ENCODE results near the gene CFAP97D2.
"Not testable (repeated sequence)": the region's sequence is repeated elsewhere in the genome, so short reads cannot be mapped to it uniquely, and the experiment has no call there.

CFAP97D2 gene

DNA sequence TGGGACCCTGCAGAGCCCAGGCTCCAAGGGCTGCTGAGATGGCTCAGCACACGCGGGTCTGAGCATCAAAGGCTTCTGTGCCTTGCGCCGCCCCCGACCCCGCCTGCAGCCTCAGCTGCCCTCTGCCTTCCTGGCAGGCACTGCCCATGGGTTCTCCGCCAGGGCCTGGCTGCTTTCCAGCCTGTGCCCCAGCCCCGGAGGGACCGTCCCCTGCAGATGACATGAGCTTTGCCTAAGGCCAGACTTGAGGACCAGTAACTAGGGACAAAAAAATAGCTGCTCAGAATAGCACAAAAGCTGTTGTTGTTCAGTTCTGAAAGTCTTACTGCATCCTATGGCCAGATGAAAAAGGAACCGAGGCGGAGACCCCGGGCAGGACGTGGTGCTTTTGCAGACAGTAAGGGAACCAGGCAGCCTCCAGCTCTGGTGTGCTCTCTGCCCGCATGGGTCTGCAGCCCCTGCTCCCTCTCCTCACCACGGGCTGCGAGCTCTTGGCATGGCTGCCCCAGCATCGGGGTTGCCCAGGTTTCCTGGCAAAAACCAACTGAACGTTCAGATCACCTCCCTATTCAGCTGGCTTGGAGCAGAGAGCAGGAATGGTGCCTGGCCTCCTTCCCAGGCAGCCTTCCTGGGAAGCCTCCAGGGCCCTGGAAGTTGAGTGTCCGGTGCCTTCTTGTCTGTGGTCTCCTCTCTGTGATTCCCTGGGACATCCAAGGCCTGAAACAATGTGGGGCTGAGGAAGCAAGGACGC lies 12.5 kb upstream of the CFAP97D2 start:
- H3K4me1 ChIP-seq (ENCODE audit: insufficient read depth, low read length): no peaks in the 10 kb centered on the region
- H3K9ac ChIP-seq (ENCODE audit: low read depth, low read length): no peak overlapping the region
- H3K27ac ChIP-seq (ENCODE audit: low read length): no peak overlapping the region
- no peak overlapping the region for H3K4me3 ChIP-seq (ENCODE audit: low read length)
- H3K27me3 ChIP-seq (ENCODE audit: insufficient read depth, low read length): no peaks in the 10 kb centered on the region; the same call in 1 of the 2 replicates
- H3K36me3 ChIP-seq (ENCODE audit: insufficient read depth, low read depth, low read length): no peaks in the 10 kb centered on the region
- H3K9me3 ChIP-seq (ENCODE audit: insufficient read depth, low read depth, low read length): no peaks in the 10 kb centered on the region

DNA sequence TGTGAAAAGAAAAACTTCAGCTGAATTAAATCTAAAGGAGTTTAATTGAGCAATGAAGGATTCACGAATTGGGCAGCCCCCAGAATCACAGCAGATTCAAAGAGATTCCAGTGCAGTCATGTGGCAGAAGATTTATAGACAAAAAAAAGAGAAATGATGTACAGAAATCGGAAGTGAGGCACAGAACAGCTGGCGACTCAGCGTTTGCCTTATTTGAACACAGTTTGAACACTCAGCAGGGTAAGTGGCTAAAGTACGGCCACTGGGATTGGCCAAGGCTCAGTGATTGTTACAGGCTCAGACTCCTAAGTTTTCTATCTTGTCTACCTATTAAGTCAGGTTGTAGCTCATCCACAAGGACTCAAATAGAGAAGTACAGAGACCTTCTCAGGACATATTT lies 11.6 kb upstream of the CFAP97D2 start:
- Histone ChIP-seq H3K27me3 (ENCODE audit: insufficient read depth, low read length) (no peaks in the 10 kb centered on the region; the same call in 1 of the 2 replicates), H3K4me1 (ENCODE audit: insufficient read depth, low read length) (no peaks in the 10 kb centered on the region), H3K9ac (ENCODE audit: low read depth, low read length) (no peak overlapping the region), H3K4me3 (ENCODE audit: low read length) (no peak overlapping the region), H3K36me3 (ENCODE audit: insufficient read depth, low read depth, low read length) (no peaks in the 10 kb centered on the region), H3K27ac (ENCODE audit: low read length) (no peak overlapping the region), H3K9me3 (ENCODE audit: insufficient read depth, low read depth, low read length) (no peaks in the 10 kb centered on the region)

DNA sequence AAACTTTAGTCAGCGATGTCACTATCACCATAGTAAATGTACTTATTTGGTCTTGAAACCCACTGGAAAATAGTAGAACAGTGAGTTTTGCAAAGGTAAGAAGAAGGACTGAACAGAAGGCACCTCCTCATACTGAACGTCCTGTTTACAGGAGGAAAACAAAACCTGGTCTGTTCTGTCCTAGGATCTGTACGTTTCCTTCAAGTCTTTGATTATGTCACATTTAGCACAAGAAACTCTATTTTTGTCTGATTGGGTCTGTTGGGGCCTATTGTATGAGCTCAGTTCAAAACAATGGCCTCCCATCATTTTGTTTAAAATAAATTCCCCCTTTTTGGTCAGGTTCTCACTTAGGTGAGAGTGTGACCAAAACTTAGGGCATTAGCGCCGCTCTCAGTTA lies 11.2 kb upstream of the CFAP97D2 start:
- Histone ChIP-seq H3K9ac (ENCODE audit: low read depth, low read length) (no peak overlapping the region), H3K36me3 (ENCODE audit: insufficient read depth, low read depth, low read length) (no peaks in the 10 kb centered on the region)

DNA sequence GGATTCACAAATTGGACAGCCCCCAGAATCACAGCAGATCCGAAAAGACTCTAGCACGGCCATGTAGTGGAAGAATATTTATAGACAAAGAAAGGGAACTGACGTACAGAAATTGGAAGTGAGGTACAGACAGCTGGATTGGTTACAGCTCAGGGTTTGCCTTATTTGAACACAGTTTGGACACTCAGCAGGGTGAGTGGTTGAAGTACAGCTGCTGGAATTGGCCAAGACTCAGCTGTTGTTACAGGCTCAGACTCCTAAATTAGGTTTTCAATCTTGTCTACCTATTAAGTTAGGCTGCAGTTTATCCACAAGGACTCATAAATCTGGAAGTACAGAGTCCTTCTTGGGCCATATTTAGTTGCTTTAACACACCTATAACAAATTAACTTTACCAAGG lies 5.8 kb upstream of the CFAP97D2 start:
- H3K27me3 ChIP-seq (ENCODE audit: insufficient read depth, low read length): no peaks in the 10 kb centered on the region
- H3K36me3 ChIP-seq (ENCODE audit: insufficient read depth, low read depth, low read length): no peaks in the 10 kb centered on the region
- no peak overlapping the region for H3K9ac ChIP-seq (ENCODE audit: low read depth, low read length)
- no peaks in the 10 kb centered on the region for H3K4me1 ChIP-seq (ENCODE audit: insufficient read depth, low read length)
- H3K27ac ChIP-seq (ENCODE audit: low read length): no peak overlapping the region
- peaks cover 5% of the 10 kb centered on the region; the same call in 1 of the 2 replicates for H3K9me3 ChIP-seq (ENCODE audit: insufficient read depth, low read depth, low read length)
- no peak overlapping the region for H3K4me3 ChIP-seq (ENCODE audit: low read length)

More for the DNA sequence above, 11.2 kb upstream of the CFAP97D2 start:
- no peaks in the 10 kb centered on the region for H3K4me1 ChIP-seq (ENCODE audit: insufficient read depth, low read length)
- H3K4me3 ChIP-seq (ENCODE audit: low read length): no peak overlapping the region
- H3K27me3 ChIP-seq (ENCODE audit: insufficient read depth, low read length): no peaks in the 10 kb centered on the region; the same call in 1 of the 2 replicates
- H3K9me3 ChIP-seq (ENCODE audit: insufficient read depth, low read depth, low read length): no peaks in the 10 kb centered on the region
- H3K27ac ChIP-seq (ENCODE audit: low read length): no peak overlapping the region

DNA sequence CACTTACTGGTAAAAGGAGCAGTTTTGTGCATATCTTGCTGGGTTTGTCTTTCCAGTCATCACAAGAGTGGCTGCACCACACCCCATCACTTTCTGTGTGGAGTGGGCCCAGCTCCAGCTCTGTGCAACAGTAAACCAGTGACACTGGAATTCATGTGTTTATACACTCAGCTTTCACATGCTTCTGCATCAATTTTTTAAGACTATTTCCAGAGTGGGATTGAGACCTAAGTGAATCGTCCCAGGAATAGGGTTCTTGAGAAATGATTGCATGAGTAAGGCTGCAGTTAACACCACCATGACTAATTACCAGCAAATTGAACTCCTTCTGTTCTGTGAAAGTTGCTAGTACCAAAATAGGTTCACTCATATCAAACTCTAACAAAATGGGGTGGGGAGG lies 5.3 kb upstream of the CFAP97D2 start:
- H3K36me3 ChIP-seq (ENCODE audit: insufficient read depth, low read depth, low read length): no peaks in the 10 kb centered on the region
- H3K4me3 ChIP-seq (ENCODE audit: low read length): no peak overlapping the region
- H3K9ac ChIP-seq (ENCODE audit: low read depth, low read length): no peak overlapping the region
- H3K9me3 ChIP-seq (ENCODE audit: insufficient read depth, low read depth, low read length): peaks cover 5% of the 10 kb centered on the region; the same call in 1 of the 2 replicates
- H3K27me3 ChIP-seq (ENCODE audit: insufficient read depth, low read length): no peaks in the 10 kb centered on the region
- H3K27ac ChIP-seq (ENCODE audit: low read length): no peak overlapping the region
- no peaks in the 10 kb centered on the region for H3K4me1 ChIP-seq (ENCODE audit: insufficient read depth, low read length)

DNA sequence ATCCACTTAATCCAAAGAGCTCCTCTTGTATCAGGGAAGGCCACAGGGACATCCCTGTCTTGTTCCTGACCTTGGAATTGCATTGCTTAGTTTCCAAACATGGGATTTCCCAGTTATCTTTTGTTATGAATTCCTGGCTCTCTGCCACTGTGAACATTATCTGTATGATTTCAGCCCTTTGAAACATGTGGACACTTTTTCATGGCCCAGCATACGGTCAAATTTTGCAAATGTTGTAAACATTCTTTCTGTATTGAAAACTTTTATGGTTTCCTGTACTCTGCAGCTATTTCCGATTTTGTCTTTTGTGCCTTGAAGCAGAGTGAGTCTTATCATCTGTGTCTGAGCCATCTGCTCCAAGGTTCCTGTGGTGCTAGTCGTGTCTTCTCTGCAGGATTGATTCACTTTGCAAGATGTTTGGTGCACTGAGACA lies 4.5 kb upstream of the CFAP97D2 start:
- no peak overlapping the region for H3K4me3 ChIP-seq (ENCODE audit: low read length)
- H3K27me3 ChIP-seq (ENCODE audit: insufficient read depth, low read length): no peaks in the 10 kb centered on the region
- H3K9me3 ChIP-seq (ENCODE audit: insufficient read depth, low read depth, low read length): peaks cover 5% of the 10 kb centered on the region; the same call in 1 of the 2 replicates
- H3K36me3 ChIP-seq (ENCODE audit: insufficient read depth, low read depth, low read length): no peaks in the 10 kb centered on the region
- H3K27ac ChIP-seq (ENCODE audit: low read length): no peak overlapping the region
- H3K9ac ChIP-seq (ENCODE audit: low read depth, low read length): no peak overlapping the region
- no peaks in the 10 kb centered on the region for H3K4me1 ChIP-seq (ENCODE audit: insufficient read depth, low read length)

DNA sequence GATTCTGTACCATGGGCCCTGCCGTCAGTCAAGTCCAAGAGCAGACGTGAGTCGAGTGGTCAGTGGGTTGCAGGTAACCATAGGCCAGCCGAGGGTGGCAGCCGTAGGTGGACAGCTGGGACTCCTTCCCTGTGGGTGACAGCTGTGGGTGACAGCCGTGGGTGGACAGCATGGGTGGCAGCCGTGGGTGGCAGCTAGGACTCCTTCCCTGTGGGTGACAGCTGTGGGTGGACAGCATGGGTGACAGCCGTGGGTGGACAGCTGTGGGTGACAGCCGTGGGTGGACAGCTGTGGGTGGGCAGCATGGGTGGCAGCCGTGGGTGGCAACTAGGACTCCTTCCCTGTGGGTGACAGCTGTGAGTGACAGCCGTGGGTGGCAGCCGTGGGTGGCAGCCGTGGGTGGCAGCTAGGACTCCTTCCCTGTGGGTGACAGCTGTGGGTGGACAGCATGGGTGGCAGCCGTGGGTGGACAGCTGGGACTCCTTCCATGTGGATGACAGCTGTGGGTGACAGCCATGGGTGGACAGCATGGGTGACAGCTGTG lies 2.6 kb upstream of the CFAP97D2 start:
- not testable (repeated sequence) for H3K36me3 ChIP-seq (ENCODE audit: insufficient read depth, low read depth, low read length); H3K9ac ChIP-seq (ENCODE audit: low read depth, low read length); H3K27me3 ChIP-seq (ENCODE audit: insufficient read depth, low read length); H3K4me3 ChIP-seq (ENCODE audit: low read length); H3K27ac ChIP-seq (ENCODE audit: low read length); H3K4me1 ChIP-seq (ENCODE audit: insufficient read depth, low read length); H3K9me3 ChIP-seq (ENCODE audit: insufficient read depth, low read depth, low read length)

DNA sequence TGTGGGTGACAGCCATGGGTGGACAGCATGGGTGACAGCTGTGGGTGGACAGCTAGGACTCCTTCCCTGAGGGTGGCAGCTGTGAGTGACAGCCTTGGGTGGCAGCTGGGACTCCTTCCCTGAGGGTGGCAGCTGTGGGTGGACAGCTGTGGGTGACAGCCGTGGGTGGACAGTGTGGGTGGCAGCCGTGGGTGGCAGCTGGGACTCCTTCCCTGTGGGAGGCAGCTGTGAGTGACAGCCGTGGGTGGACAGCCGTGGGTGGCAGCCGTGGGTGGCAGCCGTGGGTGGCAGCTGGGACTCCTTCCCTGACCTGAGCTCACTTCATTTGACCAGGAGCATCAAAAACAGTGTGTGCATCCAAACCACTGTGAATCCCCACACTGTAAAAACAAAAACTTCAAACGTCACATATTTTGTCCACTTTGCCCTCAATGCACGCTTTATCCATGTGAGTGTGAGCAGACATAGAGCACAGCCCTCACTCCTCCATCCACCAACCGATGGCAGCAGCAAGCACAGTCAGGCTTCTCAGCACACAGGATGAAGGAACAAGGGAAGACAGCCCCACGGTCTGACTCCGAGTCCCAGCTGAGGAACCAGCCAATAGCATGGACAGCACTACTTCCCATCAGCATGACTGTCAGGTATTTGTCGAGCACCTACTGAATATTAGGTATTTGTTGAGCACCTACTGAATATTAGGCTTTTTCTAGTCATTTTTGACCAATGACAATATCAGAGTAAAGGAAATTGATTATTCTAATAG lies 1.6 kb upstream of the CFAP97D2 start:
- Histone ChIP-seq H3K9me3 (ENCODE audit: insufficient read depth, low read depth, low read length) (peaks cover 5% of the 10 kb centered on the region; the same call in 1 of the 2 replicates), H3K36me3 (ENCODE audit: insufficient read depth, low read depth, low read length) (no peaks in the 10 kb centered on the region), H3K9ac (ENCODE audit: low read depth, low read length) (no peak overlapping the region), H3K4me1 (ENCODE audit: insufficient read depth, low read length) (no peaks in the 10 kb centered on the region), H3K4me3 (ENCODE audit: low read length) (no peak overlapping the region), H3K27me3 (ENCODE audit: insufficient read depth, low read length) (no peaks in the 10 kb centered on the region), H3K27ac (ENCODE audit: low read length) (no peak overlapping the region)

DNA sequence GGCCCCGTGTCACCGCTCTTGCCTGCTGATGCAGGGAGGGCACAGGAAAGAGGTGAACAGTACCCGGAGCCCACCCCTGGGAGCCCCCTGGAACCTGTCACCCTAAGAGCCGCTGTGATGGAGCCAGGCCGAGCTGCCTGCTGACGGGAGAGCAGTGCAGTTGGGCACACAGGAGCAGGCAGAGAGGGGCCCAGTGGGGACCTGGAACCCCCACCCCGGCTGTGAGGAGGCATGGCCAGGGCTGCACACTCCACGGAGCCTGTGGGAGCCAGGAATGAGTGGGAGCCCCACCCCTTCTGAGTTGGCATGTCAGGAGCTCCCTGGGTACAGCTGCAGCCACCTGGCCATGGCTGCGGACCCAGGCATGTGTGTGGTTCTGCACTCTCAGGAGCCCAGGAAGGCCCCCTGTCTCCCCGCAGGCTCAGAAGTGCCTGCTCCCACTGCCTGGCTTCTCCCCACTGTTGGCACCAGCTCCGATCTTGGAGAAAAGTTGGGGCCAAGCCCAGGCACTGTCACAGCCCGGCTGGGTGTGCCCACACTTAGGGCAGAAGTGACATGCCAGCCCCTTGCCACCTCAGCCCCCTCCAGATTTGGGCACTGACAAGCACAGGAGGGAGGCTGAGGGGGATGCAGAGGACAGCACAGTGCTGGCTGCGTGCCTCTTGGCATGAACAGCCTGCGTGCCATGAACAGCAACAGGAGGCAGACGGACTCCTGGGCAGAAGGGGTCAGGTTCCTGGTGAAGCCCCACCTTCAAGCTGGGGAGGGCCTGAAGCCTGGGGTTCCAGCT lies 6.3 kb downstream of the CFAP97D2 start:
- no peak overlapping the region for H3K9ac ChIP-seq (ENCODE audit: low read depth, low read length)
- no peak overlapping the region for H3K4me3 ChIP-seq (ENCODE audit: low read length)
- H3K27ac ChIP-seq (ENCODE audit: low read length): no peak overlapping the region
- no peaks in the 10 kb centered on the region for H3K4me1 ChIP-seq (ENCODE audit: insufficient read depth, low read length)
- H3K27me3 ChIP-seq (ENCODE audit: insufficient read depth, low read length): no peaks in the 10 kb centered on the region
- H3K9me3 ChIP-seq (ENCODE audit: insufficient read depth, low read depth, low read length): no peaks in the 10 kb centered on the region
- H3K36me3 ChIP-seq (ENCODE audit: insufficient read depth, low read depth, low read length): no peaks in the 10 kb centered on the region

DNA sequence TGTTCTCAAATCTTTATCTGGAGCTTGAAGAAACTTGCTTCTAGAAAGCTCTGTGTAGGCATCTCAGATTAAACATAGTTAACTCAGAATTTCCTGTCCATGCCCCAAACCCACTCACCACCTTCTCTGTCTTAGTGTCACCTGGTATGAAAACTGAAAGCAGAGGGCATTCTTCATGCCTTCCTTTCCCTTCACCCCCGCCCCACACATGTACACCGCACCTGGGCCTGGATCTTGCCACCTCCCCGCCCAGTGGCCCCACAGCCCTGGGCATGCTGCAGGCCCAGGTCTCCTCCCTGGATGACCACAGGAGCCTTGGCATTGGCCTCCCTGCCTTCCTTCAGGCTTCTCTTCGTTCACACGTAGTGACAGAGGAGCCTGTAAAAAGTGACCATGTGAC lies 15.8 kb downstream of the CFAP97D2 start:
- no peaks in the 10 kb centered on the region for H3K27me3 ChIP-seq (ENCODE audit: insufficient read depth, low read length)
- H3K9me3 ChIP-seq (ENCODE audit: insufficient read depth, low read depth, low read length): no peaks in the 10 kb centered on the region
- no peaks in the 10 kb centered on the region for H3K36me3 ChIP-seq (ENCODE audit: insufficient read depth, low read depth, low read length)
- no peak overlapping the region for H3K27ac ChIP-seq (ENCODE audit: low read length)
- H3K4me1 ChIP-seq (ENCODE audit: insufficient read depth, low read length): no peaks in the 10 kb centered on the region
- H3K9ac ChIP-seq (ENCODE audit: low read depth, low read length): no peak overlapping the region
- H3K4me3 ChIP-seq (ENCODE audit: low read length): no peak overlapping the region

DNA sequence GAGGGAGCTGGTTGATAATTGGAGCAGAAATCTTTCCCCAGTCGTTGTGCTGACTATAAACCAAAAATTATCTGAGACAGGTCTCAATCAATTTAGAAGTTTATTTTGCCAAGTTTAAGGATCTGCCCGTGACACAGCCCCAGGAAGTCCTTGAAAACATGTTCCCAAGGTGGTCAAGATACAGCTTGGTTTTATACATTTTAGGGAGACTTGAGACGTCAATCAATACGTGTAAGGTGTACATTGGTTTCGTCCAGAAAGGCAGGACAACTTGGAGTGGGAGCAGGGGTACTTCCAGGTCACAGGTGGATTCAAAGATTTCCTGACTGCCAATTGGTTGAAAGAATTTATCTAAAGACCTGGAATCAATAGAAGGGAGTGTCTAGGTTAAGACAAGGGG lies 17.6 kb downstream of the CFAP97D2 start:
- Histone ChIP-seq H3K36me3 (ENCODE audit: insufficient read depth, low read depth, low read length) (no peaks in the 10 kb centered on the region), H3K9me3 (ENCODE audit: insufficient read depth, low read depth, low read length) (no peaks in the 10 kb centered on the region), H3K4me3 (ENCODE audit: low read length) (no peak overlapping the region; the same call in 1 of the 2 replicates), H3K27me3 (ENCODE audit: insufficient read depth, low read length) (no peaks in the 10 kb centered on the region), H3K9ac (ENCODE audit: low read depth, low read length) (no peak overlapping the region), H3K4me1 (ENCODE audit: insufficient read depth, low read length) (no peaks in the 10 kb centered on the region; the same call in 1 of the 2 replicates), H3K27ac (ENCODE audit: low read length) (no peak overlapping the region)
